WTC11 (cell line): ENCODE measurements around the gene ZBTB20. TPM values are rescaled to one million over a fixed set of nuclear protein-coding genes. Genes with fewer than 3 reads are reported as not detected.

Experiments used
- ATAC-seq: fragments of 200-7000 bp; cut with Tn5 transposase; 2 replicates; pipeline ENCODE4 v1.10.0; 2021; ENCODE audit warnings: mild to moderate bottlenecking, moderate library complexity
- CTCF ChIA-PET: fragments of 300-600 bp; sonication (Branson Sonifier 250); formaldehyde crosslinking; loops from one replicate; lab custom pipeline; 2021; ENCODE audit warnings: antibody characterized with exemption; lab: Charles Lee
- POLR2A ChIA-PET: fragments of 350-600 bp; sonication (Branson Sonifier 250); formaldehyde crosslinking; loops from one replicate; lab custom pipeline; 2021; ENCODE audit warnings: antibody characterized with exemption; lab: Charles Lee
- DNase-seq: peaks from one replicate; pipeline ENCODE4 v3.0.0; 2021; ENCODE audit warnings: low spot score
- H3K27ac Mint-ChIP-seq: 2 replicates; pipeline ENCODE4 v1.8.0; 2021; ENCODE audit warnings: mixed read lengths
- H3K27me3 Mint-ChIP-seq: 2 replicates; pipeline ENCODE4 v1.8.0; 2021; ENCODE audit warnings: low read depth, mild to moderate bottlenecking, moderate library complexity, mixed read lengths
- H3K36me3 Mint-ChIP-seq: 2 replicates; pipeline ENCODE4 v1.8.0; 2021; ENCODE audit warnings: mixed read lengths
- H3K4me1 Mint-ChIP-seq: 2 replicates; pipeline ENCODE4 v1.8.0; 2022; ENCODE audit warnings: mixed read lengths
- H3K4me3 Mint-ChIP-seq: 2 replicates; pipeline ENCODE4 v1.8.0; 2021; ENCODE audit warnings: mild to moderate bottlenecking, moderate library complexity, mixed read lengths
- H3K9me3 Mint-ChIP-seq: 2 replicates; pipeline ENCODE4 v1.8.0; 2021; ENCODE audit warnings: mixed read lengths
- ESRRA ChIP-seq: sonication (generic); formaldehyde crosslinking; IDR thresholded peaks from 2 replicates; pipeline ENCODE4 v1.8.1; 2022; ENCODE audit warnings: mild to moderate bottlenecking, missing genetic modification reagents, borderline replicate concordance
- FOXJ3 ChIP-seq: sonication (generic); formaldehyde crosslinking; IDR thresholded peaks from 2 replicates; pipeline ENCODE4 v1.9.0; 2021; ENCODE audit warnings: missing genetic modification reagents, mild to moderate bottlenecking, borderline replicate concordance
- GRHL2 ChIP-seq: fragments of 250-450 bp; sonication (Bioruptor Pico); IDR thresholded peaks from 2 replicates; pipeline ENCODE4 v1.8.0; 2022; ENCODE audit warnings: mild to moderate bottlenecking, moderate library complexity; ENCODE audit not compliant: insufficient replicate concordance, severe bottlenecking
- JAZF1 ChIP-seq: fragments of 250-450 bp; sonication (Bioruptor Pico); IDR thresholded peaks from 2 replicates; pipeline ENCODE4 v1.9.0; 2021; ENCODE audit warnings: moderate library complexity, mild to moderate bottlenecking, inconsistent platforms
- MYBL2 ChIP-seq: sonication (generic); formaldehyde crosslinking; IDR thresholded peaks from 2 replicates; pipeline ENCODE4 v1.8.1; 2023; ENCODE audit warnings: mild to moderate bottlenecking, moderate library complexity, missing genetic modification reagents
- OVOL2 ChIP-seq: fragments of 250-450 bp; sonication (Bioruptor Pico); IDR thresholded peaks from 2 replicates; pipeline ENCODE4 v1.9.0; 2021; ENCODE audit warnings: mild to moderate bottlenecking, borderline replicate concordance
- ZNF121 ChIP-seq: sonication (generic); formaldehyde crosslinking; IDR thresholded peaks from 2 replicates; pipeline ENCODE4 v1.8.0; 2023; ENCODE audit warnings: missing genetic modification reagents
- ZNF671 ChIP-seq: fragments of 250-450 bp; sonication (Bioruptor Pico); IDR thresholded peaks from 2 replicates; pipeline ENCODE4 v1.8.0; 2021; ENCODE audit warnings: mild to moderate bottlenecking
- total RNA-seq: library from RNA; stranded (reverse); gene quantifications from 3 replicates; pipeline ENCODE4 v1.2.3, GENCODE V29; 2021
- TF ChIP-seq, protein P1 (sequence below): sonication (generic); formaldehyde crosslinking; IDR thresholded peaks from 2 replicates; pipeline ENCODE4 v1.8.0; 2023; ENCODE audit warnings: missing genetic modification reagents, mild to moderate bottlenecking, borderline replicate concordance
- TF ChIP-seq, protein P2 (sequence below): sonication (generic); formaldehyde crosslinking; IDR thresholded peaks from 2 replicates; pipeline ENCODE4 v1.8.1; 2023; ENCODE audit warnings: mild to moderate bottlenecking, moderate library complexity, missing genetic modification reagents
- TF ChIP-seq, protein P3 (sequence below): sonication (generic); formaldehyde crosslinking; conservative IDR thresholded peaks from 2 replicates; pipeline ENCODE4 v1.8.1; 2023; ENCODE audit warnings: mild to moderate bottlenecking, low read depth, missing genetic modification reagents, moderate library complexity
- TF ChIP-seq, protein P4 (sequence below): fragments of 250-450 bp; sonication (Bioruptor Pico); conservative IDR thresholded peaks from 2 replicates; pipeline ENCODE4 v1.9.0; 2021; ENCODE audit warnings: mild to moderate bottlenecking

The ZBTB20 gene
- total RNA-seq, 1 experiment from 2014 or later = 1.5 TPM

DNA sequence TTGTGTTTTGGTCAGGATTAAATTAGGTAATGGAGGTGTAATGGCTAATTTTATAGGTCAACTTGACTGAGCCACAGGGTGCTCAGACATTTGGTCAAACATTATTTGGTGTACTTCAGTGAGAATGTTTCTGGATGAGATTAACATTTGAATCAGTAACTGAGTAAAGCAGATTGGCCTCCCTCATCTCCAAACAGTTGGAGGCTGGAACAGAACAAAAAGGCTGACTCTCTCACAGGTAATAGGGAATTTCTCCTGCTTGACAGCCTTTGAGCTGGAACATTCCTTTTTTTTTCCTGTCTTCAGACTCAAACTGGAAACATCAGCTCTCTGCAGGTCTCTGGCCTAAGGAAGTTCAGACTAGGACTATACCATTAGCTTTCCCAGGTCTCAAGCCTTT is 280.7 kb downstream of the ZBTB20 start:
- DNase-seq = no peak
- ATAC-seq = peak; percentile 78
- POLR2A ChIA-PET = no interaction called here
- no peak overlapping the region for H3K27ac Mint-ChIP-seq
- H3K4me1 Mint-ChIP-seq = peaks cover 11% of the 10 kb centered on the region
- H3K36me3 Mint-ChIP-seq = no peaks in the 10 kb centered on the region
- H3K9me3 Mint-ChIP-seq = no peaks in the 10 kb centered on the region
- no peak for TF ChIP-seq ZNF671 (CRISPR knock-in tag)
- no peak for TF ChIP-seq OVOL2 (CRISPR knock-in tag)
- H3K4me3 Mint-ChIP-seq = no peak overlapping the region
- H3K27me3 Mint-ChIP-seq = no peaks in the 10 kb centered on the region
- CTCF ChIA-PET = no interaction called here

DNA sequence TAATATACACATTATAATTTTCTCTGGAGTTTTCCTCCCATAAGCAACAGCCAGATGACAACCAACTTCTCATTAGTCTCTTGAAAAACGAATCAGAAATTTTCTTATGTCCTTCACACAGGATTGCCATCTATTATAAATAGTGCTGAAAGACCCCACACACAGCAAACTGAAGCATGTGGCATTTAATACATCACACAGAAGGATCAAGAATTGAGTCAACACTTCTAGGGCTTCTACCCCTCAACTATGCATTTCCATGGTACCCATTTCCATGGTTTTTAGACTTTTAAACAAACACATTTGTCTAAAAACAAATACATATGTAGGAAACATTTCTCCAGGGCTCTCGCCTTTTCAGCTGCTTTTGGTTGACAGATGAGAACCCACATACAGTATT is 282.1 kb downstream of the ZBTB20 start:
- TF ChIP-seq, protein P1, sequence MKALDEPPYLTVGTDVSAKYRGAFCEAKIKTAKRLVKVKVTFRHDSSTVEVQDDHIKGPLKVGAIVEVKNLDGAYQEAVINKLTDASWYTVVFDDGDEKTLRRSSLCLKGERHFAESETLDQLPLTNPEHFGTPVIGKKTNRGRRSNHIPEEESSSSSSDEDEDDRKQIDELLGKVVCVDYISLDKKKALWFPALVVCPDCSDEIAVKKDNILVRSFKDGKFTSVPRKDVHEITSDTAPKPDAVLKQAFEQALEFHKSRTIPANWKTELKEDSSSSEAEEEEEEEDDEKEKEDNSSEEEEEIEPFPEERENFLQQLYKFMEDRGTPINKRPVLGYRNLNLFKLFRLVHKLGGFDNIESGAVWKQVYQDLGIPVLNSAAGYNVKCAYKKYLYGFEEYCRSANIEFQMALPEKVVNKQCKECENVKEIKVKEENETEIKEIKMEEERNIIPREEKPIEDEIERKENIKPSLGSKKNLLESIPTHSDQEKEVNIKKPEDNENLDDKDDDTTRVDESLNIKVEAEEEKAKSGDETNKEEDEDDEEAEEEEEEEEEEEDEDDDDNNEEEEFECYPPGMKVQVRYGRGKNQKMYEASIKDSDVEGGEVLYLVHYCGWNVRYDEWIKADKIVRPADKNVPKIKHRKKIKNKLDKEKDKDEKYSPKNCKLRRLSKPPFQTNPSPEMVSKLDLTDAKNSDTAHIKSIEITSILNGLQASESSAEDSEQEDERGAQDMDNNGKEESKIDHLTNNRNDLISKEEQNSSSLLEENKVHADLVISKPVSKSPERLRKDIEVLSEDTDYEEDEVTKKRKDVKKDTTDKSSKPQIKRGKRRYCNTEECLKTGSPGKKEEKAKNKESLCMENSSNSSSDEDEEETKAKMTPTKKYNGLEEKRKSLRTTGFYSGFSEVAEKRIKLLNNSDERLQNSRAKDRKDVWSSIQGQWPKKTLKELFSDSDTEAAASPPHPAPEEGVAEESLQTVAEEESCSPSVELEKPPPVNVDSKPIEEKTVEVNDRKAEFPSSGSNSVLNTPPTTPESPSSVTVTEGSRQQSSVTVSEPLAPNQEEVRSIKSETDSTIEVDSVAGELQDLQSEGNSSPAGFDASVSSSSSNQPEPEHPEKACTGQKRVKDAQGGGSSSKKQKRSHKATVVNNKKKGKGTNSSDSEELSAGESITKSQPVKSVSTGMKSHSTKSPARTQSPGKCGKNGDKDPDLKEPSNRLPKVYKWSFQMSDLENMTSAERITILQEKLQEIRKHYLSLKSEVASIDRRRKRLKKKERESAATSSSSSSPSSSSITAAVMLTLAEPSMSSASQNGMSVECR (CRISPR knock-in tag) = no peak
- TF ChIP-seq ZNF121 (CRISPR knock-in tag) (no peak), GRHL2 (CRISPR knock-in tag) (no peak), JAZF1 (CRISPR knock-in tag) (no peak), MYBL2 (no peak), ESRRA (no peak), FOXJ3 (CRISPR knock-in tag) (no peak)
- TF ChIP-seq, protein P2, sequence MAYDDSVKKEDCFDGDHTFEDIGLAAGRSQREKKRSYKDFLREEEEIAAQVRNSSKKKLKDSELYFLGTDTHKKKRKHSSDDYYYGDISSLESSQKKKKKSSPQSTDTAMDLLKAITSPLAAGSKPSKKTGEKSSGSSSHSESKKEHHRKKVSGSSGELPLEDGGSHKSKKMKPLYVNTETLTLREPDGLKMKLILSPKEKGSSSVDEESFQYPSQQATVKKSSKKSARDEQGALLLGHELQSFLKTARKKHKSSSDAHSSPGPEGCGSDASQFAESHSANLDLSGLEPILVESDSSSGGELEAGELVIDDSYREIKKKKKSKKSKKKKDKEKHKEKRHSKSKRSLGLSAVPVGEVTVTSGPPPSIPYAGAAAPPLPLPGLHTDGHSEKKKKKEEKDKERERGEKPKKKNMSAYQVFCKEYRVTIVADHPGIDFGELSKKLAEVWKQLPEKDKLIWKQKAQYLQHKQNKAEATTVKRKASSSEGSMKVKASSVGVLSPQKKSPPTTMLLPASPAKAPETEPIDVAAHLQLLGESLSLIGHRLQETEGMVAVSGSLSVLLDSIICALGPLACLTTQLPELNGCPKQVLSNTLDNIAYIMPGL (CRISPR knock-in tag) = no peak
- TF ChIP-seq, protein P3, sequence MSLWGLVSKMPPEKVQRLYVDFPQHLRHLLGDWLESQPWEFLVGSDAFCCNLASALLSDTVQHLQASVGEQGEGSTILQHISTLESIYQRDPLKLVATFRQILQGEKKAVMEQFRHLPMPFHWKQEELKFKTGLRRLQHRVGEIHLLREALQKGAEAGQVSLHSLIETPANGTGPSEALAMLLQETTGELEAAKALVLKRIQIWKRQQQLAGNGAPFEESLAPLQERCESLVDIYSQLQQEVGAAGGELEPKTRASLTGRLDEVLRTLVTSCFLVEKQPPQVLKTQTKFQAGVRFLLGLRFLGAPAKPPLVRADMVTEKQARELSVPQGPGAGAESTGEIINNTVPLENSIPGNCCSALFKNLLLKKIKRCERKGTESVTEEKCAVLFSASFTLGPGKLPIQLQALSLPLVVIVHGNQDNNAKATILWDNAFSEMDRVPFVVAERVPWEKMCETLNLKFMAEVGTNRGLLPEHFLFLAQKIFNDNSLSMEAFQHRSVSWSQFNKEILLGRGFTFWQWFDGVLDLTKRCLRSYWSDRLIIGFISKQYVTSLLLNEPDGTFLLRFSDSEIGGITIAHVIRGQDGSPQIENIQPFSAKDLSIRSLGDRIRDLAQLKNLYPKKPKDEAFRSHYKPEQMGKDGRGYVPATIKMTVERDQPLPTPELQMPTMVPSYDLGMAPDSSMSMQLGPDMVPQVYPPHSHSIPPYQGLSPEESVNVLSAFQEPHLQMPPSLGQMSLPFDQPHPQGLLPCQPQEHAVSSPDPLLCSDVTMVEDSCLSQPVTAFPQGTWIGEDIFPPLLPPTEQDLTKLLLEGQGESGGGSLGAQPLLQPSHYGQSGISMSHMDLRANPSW (CRISPR knock-in tag) = no peak
- TF ChIP-seq, protein P4, sequence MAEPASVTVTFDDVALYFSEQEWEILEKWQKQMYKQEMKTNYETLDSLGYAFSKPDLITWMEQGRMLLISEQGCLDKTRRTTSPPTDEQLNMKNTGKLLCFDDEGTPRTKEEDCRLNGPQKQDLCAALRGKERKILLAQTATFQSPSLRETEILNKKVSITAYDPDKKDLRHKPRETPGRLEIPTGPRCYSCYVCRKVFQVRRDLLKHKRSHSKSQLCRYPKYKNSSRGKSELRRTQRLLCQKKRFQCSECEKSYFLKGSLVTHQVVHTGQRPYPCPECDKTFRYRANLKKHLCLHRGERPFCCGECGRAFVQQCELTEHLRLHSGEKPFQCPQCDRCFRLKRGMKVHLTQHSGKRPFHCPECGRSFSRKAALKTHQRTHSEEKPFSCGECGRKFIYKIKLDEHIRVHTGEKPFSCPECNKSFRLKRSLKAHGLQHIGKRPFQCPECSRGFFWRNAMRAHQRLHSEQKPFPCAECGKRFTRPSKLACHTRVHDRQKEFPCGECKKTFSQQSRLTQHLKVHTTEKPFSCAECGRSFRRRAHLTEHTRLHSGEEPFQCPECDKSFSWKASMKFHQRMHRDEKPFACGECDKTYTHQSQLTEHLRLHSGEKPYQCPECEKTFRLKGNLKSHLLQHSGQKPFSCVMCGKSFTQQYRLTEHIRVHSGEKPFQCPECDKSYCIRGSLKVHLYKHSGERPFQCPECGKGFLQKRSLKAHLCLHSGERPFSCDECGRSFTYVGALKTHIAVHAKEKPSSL (CRISPR knock-in tag) = no peak
- Mint-ChIP-seq H3K27ac (no peak overlapping the region), H3K4me3 (no peak overlapping the region), H3K27me3 (no peaks in the 10 kb centered on the region), H3K4me1 (peaks cover 18% of the 10 kb centered on the region), H3K9me3 (no peaks in the 10 kb centered on the region), H3K36me3 (no peaks in the 10 kb centered on the region)
- ChIA-PET CTCF (no interaction called here), POLR2A (interaction anchor here (0.7 kb wide), 1 partner anchor 952 kb away, joined by 3 read pairs; no protein-coding TSS in a partner anchor)
- ATAC-seq (no peak), DNase-seq (no peak)
